Esophagus squamous epithelium (tissue), 5 donors: ENCODE data around the gene CD47. TPM values are rescaled to one million over a fixed set of nuclear protein-coding genes. Genes with fewer than 3 reads are reported as not detected.

ENCODE experiments used
- DNase-seq: peaks from one replicate; lab custom pipeline; 2025; lab: John Stamatoyannopoulos, UW
- H3K27ac ChIP-seq, 4 donors: fragments of 200-600 bp; sonication (generic); one replicate each; pipeline ENCODE4 v1.5.1; 2016 to 2019; ENCODE audit warnings: mild to moderate bottlenecking in 1 of 4
- H3K27me3 ChIP-seq, 4 donors: fragments of 200-600 bp; sonication (generic); 1 replicate in 3 of 4; 2 replicates in 1 of 4; pipeline versions ENCODE4 v1.5.1 to v1.6.0; 2017 to 2021; ENCODE audit warnings: antibody characterized with exemption in 1 of 4
- H3K36me3 ChIP-seq, 3 donors: fragments of 200-600 bp; sonication (generic); one replicate each; pipeline ENCODE4 v1.5.1; 2016 to 2019
- H3K4me1 ChIP-seq, 3 donors: fragments of 200-600 bp; sonication (generic); one replicate each; pipeline ENCODE4 v1.5.1; 2017 to 2019
- H3K4me3 ChIP-seq, 4 donors: fragments of 200-600 bp; sonication (generic); 1 replicate in 3 of 4; 2 replicates in 1 of 4; pipeline ENCODE4 v1.5.1; 2016 to 2019; ENCODE audit warnings: mild to moderate bottlenecking in 2 of 4, moderate library complexity in 1 of 4
- H3K9me3 ChIP-seq, 3 donors: fragments of 200-600 bp; sonication (generic); one replicate each; pipeline ENCODE4 v1.5.1; 2016 to 2019
- CTCF ChIP-seq, 6 experiments: fragments of 450-650 bp in 4 of 6; fragments of 200-600 bp in 2 of 6; sonication (generic) in 2 of 6; IDR thresholded peaks; one replicate each; pipeline ENCODE4 v1.5.1; 2016 to 2019; ENCODE audit warnings: antibody characterized with exemption in 6 of 6, mild to moderate bottlenecking in 4 of 6, moderate library complexity in 4 of 6
- POLR2A ChIP-seq, 4 donors: fragments of 450-650 bp; IDR thresholded peaks; one replicate each; pipeline ENCODE4 v1.6.1; 2017; ENCODE audit warnings: antibody characterized with exemption in 4 of 4, mild to moderate bottlenecking in 4 of 4, moderate library complexity in 3 of 4
- WGBS, 2 donors: methylation state at CpG; one replicate each; pipeline ENCODE4 v1.1.5; 2018; 5-methylcytosine and 5-hydroxymethylcytosine counted together
- intact Hi-C: fragments of 100-400 bp; cut with DNase I; formaldehyde crosslinking; loops from one replicate; pipeline ENCODE4 v1.15.0; 2022
- total RNA-seq, 4 donors: library from RNA; depleted of rRNA; stranded (reverse); fragments of >200 nt; gene quantifications; one replicate each; pipeline ENCODE4 v1.1.0, GENCODE V29; 2016
- donor health status: DM: yes; HTN: yes; CAD: no.

Gene CD47
- total RNA-seq, 4 donors from 2014 or later = 79.0 to 177 (median 115) TPM

- Histone ChIP-seq H3K36me3 (no peaks in the 10 kb centered on the region), H3K9me3 (no peaks in the 10 kb centered on the region), H3K4me1 (peaks cover 7 to 44% (median 14%) of the 10 kb centered on the region in 3 donors), H3K27me3 (no peaks in the 10 kb centered on the region), H3K27ac (no peak overlapping the region), H3K4me3 (no peak overlapping the region)
- WGBS, 2 donors = 70 to 82% methylated on average over 5 of the region's 5 CpGs
- TF ChIP-seq CTCF (IDR thresholded peaks at IDR 0.05) (no peak), POLR2A (IDR thresholded peaks at IDR 0.05) (no peak)
- intact Hi-C loops = no loop called here
- DNase-seq = no peak
Observed at GRCh38 chr3:108133858-108134554, 43.2 kb upstream of the CD47 start.

- peak overlapping the region in 1 of 4 donors; percentile 46 for H3K27ac ChIP-seq
- no peak for TF ChIP-seq POLR2A (IDR thresholded peaks at IDR 0.05)
- no peak for TF ChIP-seq CTCF (IDR thresholded peaks at IDR 0.05)
- DNase-seq = no peak
- H3K27me3 ChIP-seq = no peaks in the 10 kb centered on the region
- H3K4me3 ChIP-seq = no peak overlapping the region
- intact Hi-C loops = no loop called here
- no peaks in the 10 kb centered on the region for H3K36me3 ChIP-seq
- no peaks in the 10 kb centered on the region for H3K9me3 ChIP-seq
- H3K4me1 ChIP-seq = peaks cover 7 to 44% (median 14%) of the 10 kb centered on the region in 3 donors
Observed at GRCh38 chr3:108133048-108133369, 42.2 kb upstream of the CD47 start.

- Histone ChIP-seq H3K4me3 (no peak overlapping the region), H3K4me1 (peaks cover 13 to 45% (median 22%) of the 10 kb centered on the region in 3 donors), H3K27ac (peak overlapping the region in 2 of 4 donors; percentile 12 to 30), H3K27me3 (no peaks in the 10 kb centered on the region), H3K9me3 (no peaks in the 10 kb centered on the region), H3K36me3 (no peaks in the 10 kb centered on the region)
- no peak for TF ChIP-seq CTCF (IDR thresholded peaks at IDR 0.05)
- TF ChIP-seq POLR2A (IDR thresholded peaks at IDR 0.05) = no peak
- DNase-seq = no peak
- intact Hi-C loops = no loop called here
- WGBS, 2 donors = 42 to 52% methylated on average over 9 of the region's 9 CpGs
Observed at GRCh38 chr3:108131475-108132134, 40.8 kb upstream of the CD47 start.

GRCh38 chr3:108130701-108131474 is 40.1 kb upstream of the CD47 start:
- no peak for DNase-seq
- H3K27ac ChIP-seq = peak overlapping the region in 2 of 4 donors; percentile 12 to 41
- TF ChIP-seq POLR2A (IDR thresholded peaks at IDR 0.05) = no peak
- TF ChIP-seq CTCF (IDR thresholded peaks at IDR 0.05) = no peak
- H3K27me3 ChIP-seq = no peaks in the 10 kb centered on the region
- H3K36me3 ChIP-seq = no peaks in the 10 kb centered on the region
- H3K9me3 ChIP-seq = no peaks in the 10 kb centered on the region
- H3K4me3 ChIP-seq = no peak overlapping the region
- intact Hi-C loops = no loop called here
- peaks cover 13 to 47% (median 22%) of the 10 kb centered on the region in 3 donors for H3K4me1 ChIP-seq

- Histone ChIP-seq H3K36me3 (no peaks in the 10 kb centered on the region), H3K27me3 (no peaks in the 10 kb centered on the region), H3K4me3 (no peak overlapping the region), H3K9me3 (no peaks in the 10 kb centered on the region), H3K27ac (no peak overlapping the region), H3K4me1 (peaks cover 13 to 53% (median 22%) of the 10 kb centered on the region in 3 donors)
- 55 to 80% methylated on average over 4 of the region's 4 CpGs for WGBS, 2 donors
- no peak for DNase-seq
- intact Hi-C loops = no loop called here
- TF ChIP-seq CTCF (IDR thresholded peaks at IDR 0.05) (no peak), POLR2A (IDR thresholded peaks at IDR 0.05) (no peak)
Observed at GRCh38 chr3:108130236-108130635, 39.4 kb upstream of the CD47 start.
